Mesodermal cell (in vitro differentiated cells): ENCODE results near the gene DYSF.
"Not testable (repeated sequence)": the region's sequence is repeated elsewhere in the genome, so short reads cannot be mapped to it uniquely, and the experiment has no call there.

Source experiments
- H3K27ac ChIP-seq: 2 replicates; pipeline ENCODE4 v1.7.0; 2013; ENCODE audit warnings: mild to moderate bottlenecking, low read depth, low read length, moderate library complexity; ENCODE audit not compliant: severe bottlenecking
- H3K36me3 ChIP-seq: 2 replicates; pipeline ENCODE4 v1.7.1; 2013; ENCODE audit warnings: mild to moderate bottlenecking, low read length, moderate library complexity; ENCODE audit not compliant: control insufficient read depth, insufficient read depth
- H3K4me1 ChIP-seq: one replicate; pipeline ENCODE4 v1.7.1; 2013; ENCODE audit warnings: mild to moderate bottlenecking, low read length; ENCODE audit not compliant: insufficient read depth, control insufficient read depth, poor library complexity, severe bottlenecking
- H3K4me3 ChIP-seq: 2 replicates; pipeline ENCODE4 v1.7.0; 2013; ENCODE audit warnings: low read length, control low read depth, mild to moderate bottlenecking; ENCODE audit not compliant: insufficient read depth, poor library complexity, severe bottlenecking; ENCODE audit errors: extremely low read depth
- H3K9me3 ChIP-seq: 2 replicates; pipeline ENCODE4 v1.7.1; 2013; ENCODE audit warnings: mild to moderate bottlenecking, low read length, moderate library complexity; ENCODE audit not compliant: control insufficient read depth
- WGBS, 2 experiments: methylation state at CpG; one replicate each; pipeline ENCODE4 v1.1.5; 2013; ENCODE audit warnings: missing lambda C conversion rate in 2 of 2; ENCODE audit not compliant: insufficient coverage in 2 of 2; 5-methylcytosine and 5-hydroxymethylcytosine counted together

Gene DYSF

DNA sequence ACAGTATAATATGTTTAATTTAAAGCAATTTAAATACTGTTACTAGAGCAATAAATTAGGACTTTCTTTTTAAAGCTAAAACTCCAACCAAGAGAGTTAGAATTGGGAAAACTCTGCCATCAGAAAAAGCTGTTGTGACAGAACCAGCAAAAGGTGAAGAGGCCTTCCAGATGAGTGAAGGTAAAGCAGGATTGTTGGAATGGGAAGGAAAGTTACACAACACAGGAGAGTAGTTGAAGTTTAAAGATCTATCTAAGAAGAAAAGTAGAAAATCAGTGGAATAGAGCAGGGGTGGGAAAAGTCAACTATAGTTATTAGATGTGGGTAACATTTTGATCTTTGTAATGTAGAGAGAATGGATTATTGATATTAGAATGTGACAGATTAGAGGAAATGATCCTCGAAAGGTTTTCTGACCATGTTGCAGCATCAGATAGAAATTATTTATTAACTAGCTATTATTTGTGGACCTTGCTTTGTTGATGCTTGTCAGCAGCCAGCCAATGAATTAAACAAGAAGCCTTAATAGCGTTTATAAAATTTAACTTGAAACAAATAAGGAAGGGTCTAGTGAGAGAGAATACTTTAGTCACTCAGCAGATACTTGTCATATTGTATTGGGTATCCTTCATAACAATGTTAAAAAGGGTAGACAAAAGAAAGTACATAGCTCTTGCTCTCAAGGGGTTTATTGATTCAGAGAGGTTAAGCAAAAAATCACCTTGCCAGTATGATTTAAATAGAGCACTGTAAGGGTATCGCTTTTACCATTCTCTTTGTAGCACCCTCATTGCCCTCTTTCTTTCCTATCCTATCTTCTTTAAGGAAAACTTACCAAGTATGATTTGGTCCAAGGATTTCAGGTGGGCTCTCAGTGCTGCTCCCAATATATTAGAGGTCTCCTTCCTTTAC is 24.6 kb upstream of the DYSF start:
- Histone ChIP-seq H3K4me3 (no peak overlapping the region), H3K27ac (no peak overlapping the region), H3K36me3 (peaks cover 82% of the 10 kb centered on the region), H3K4me1 (no peaks in the 10 kb centered on the region), H3K9me3 (no peaks in the 10 kb centered on the region)
- 100% methylated on average over 1 of the region's 3 CpGs; no CpG with 5 or more reads in 1 of the 2 experiments for WGBS, 2 experiments

DNA sequence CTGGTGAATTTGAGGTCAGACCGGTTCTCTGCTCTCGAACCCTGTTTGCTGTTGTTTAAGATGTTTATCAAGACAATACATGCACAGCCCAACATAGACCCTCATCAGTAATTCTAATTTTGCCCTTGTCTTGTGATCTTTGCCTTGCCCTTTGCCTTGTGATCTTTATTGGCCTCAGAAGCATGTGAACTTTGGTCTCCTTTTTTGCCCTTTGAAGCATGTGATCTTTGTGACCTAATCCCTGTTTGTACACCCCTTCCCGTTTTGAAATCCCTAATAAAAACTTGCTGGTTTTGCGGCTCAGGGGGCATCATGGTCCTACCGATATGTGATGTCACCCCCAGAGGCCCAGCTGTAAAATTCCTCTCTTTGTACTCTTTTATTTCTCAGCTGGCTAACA is 8.2 kb upstream of the DYSF start:
- H3K9me3 ChIP-seq, H3K27ac ChIP-seq, H3K4me1 ChIP-seq, H3K4me3 ChIP-seq: not testable (repeated sequence)
- WGBS, 2 experiments = 88 to 89% methylated on average over 3 to 4 of the region's 5 CpGs
- H3K36me3 ChIP-seq = peaks cover 17% of the 10 kb centered on the region

DNA sequence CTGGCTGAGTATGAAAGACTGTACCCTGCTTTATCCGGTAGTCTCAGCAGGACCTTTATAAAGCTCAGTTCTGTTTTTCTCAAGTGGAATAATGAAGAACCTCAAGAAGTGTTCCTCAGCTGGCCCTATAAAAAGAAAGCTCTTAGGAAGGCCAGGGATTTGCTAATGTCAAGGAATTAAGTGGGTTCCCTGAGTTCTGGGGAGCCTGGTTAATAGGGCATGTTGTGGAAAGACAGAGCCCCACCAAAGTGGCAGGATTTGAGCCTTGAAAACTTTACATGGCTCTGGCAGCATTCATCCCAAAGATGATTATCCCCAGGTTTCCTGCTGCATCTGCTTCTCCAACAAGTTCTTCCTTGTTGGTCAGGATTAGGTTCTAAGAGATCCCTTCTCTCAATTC is 6.9 kb upstream of the DYSF start:
- no peak overlapping the region for H3K27ac ChIP-seq
- 80 to 100% methylated on average over 1 of the region's 1 CpG for WGBS, 2 experiments
- H3K4me1 ChIP-seq = no peaks in the 10 kb centered on the region
- H3K4me3 ChIP-seq = no peak overlapping the region
- no peaks in the 10 kb centered on the region for H3K9me3 ChIP-seq
- peaks cover 13% of the 10 kb centered on the region for H3K36me3 ChIP-seq

DNA sequence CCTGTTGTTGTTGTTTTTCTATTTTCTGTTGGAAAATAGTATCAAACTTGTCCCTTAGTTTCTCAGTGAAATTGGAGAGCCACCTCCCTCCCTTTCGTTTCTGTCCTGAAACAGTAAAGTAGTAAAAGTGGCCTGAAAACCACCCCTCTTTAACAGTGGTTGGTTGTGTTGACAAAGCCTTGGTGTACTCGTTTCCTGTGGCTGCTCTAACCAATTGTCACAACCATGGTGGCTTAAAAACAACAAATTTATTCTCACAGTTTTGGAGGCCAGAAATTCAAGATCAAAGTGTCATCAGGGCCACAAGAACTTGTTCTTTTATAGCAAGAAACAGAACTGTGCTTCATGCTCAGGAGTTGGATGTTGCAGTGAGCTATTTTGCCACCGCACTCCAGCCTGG is 4.0 kb upstream of the DYSF start:
- Histone ChIP-seq H3K4me1 (peaks cover 13% of the 10 kb centered on the region), H3K27ac (no peak overlapping the region), H3K36me3 (no peaks in the 10 kb centered on the region), H3K9me3 (no peaks in the 10 kb centered on the region), H3K4me3 (no peak overlapping the region)
- 56% methylated on average over 1 of the region's 3 CpGs; no CpG with 5 or more reads in 1 of the 2 experiments for WGBS, 2 experiments

DNA sequence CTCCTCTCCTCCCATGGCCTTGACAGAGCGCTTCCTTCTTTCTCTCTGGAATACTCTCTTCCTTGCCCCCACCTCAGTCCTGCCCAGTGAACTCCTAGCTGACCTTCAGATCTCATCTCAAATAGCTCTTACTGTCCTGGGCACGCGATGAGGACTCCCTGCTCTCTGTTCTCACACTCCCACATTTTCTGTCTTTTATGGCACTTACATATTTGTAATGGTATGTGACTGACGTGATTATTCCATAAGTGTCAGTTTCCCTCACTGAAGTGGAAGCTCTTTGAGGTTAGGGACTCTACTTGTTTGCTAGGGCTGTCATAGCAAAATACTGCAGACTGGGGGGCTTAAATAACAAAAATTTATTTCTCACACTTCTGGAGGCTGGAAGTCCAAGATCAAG is 1.7 kb upstream of the DYSF start:
- WGBS, 2 experiments = 73 to 89% methylated on average over 1 of the region's 4 CpGs
- Histone ChIP-seq H3K4me3 (no peak overlapping the region), H3K4me1 (peaks cover 36% of the 10 kb centered on the region), H3K36me3 (no peaks in the 10 kb centered on the region), H3K27ac (no peak overlapping the region), H3K9me3 (no peaks in the 10 kb centered on the region)

DNA sequence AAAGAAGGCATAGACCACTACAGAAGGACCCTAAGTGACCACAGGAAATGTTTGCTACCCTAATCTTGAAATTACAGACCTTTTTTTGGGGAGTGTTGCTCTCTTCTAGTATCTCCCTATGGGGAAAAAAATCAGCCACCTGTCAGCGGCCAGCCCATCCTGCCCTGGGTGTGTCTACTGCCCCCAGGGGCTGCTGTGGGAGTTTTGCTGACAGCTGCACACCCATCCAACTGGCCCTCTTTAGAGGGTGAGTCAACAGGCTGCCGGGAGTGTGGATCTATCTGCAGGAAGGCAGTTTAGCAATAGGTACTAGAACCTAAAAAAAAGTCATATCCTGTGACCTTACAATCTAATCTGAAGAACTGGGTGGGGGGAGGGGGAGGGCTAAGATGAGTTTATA is 796 bp upstream of the DYSF start:
- H3K9me3 ChIP-seq = no peaks in the 10 kb centered on the region
- no peaks in the 10 kb centered on the region for H3K36me3 ChIP-seq
- no peak overlapping the region for H3K4me3 ChIP-seq
- H3K27ac ChIP-seq = no peak overlapping the region
- H3K4me1 ChIP-seq = peaks cover 44% of the 10 kb centered on the region
- WGBS, 2 experiments = no CpG with 5 or more reads among the region's 2 CpGs

DNA sequence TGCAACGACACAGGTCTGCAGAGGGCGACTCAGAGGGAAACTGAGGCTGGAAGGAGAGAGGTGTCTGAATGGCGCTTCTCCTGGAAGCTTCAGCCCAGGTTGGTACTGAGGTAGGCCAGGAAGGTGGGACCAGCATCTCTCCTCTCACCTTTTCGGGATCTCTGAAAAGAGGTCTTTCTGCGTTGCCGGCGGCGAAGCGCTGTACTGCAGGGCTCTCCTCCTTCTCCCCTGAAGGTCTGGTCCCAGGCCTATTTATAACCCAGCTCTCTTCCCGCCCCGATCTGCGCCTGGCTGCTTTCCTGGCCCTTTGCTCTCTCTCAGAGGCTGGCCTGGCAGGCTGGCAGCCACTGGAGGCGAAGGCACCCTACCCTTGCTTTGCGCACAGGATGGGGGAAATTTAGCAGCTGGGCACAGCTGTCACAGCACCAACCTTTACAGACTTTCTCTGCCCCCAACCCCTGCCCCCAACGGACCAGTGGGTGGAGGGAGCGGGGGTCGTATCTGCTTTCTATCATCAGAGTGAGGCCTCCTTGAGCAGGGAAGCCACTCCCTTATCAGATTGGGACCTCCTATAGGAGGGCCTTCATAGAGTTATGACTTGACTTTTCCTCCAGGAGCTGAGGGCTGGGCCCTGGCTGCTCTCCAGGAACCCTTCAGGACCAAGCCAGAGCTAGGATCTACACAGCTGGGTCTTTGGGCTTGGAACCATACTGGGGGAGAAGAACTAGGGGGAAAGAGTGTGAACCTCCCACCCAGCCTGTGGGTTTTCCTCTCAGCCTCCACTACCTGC is 1.1 kb downstream of the DYSF start:
- H3K36me3 ChIP-seq = no peaks in the 10 kb centered on the region
- no peaks in the 10 kb centered on the region for H3K9me3 ChIP-seq
- WGBS, 2 experiments = 45 to 68% methylated on average over 8 to 9 of the region's 17 CpGs
- no peak overlapping the region for H3K27ac ChIP-seq
- peak overlapping the region; percentile 40 for H3K4me3 ChIP-seq
- H3K4me1 ChIP-seq = peaks cover 50% of the 10 kb centered on the region

DNA sequence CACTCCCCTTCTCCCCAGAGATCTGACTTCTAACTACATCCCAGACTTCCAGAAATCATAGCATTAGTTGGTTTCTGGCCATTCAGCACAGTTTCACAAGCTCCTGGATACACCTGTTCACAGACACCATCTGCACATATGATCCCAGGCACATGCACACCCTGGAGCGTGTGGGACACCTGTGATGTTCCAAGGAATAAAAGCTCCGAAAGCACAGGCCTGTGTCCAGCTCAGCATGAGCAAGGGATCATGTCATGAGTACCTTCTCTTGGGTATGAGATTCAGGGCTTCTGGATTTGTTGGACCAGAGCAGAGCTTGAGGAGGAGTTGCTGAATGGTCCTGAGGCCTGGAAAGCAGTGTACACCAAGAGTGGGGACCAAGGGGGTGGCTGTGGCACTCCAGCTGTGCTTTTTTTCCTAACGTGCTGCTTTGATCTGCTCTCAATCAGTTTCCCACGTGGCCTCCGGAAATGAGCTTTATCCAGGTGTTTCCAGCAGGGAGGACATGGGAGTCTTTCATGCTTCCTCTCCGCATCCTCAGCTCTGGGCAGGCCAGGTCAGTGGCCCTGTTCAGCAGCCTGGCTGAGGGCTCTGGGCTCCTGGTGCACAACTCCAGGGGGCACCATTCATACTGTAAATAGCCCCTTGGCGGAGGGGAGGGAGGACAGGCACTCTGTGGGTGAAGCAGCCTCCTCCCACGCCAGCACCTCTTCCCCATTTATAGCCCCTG is 1.8 kb downstream of the DYSF start:
- H3K4me1 ChIP-seq = peaks cover 52% of the 10 kb centered on the region
- no peaks in the 10 kb centered on the region for H3K36me3 ChIP-seq
- WGBS, 2 experiments = 62 to 63% methylated on average over 5 to 7 of the region's 8 CpGs
- no peaks in the 10 kb centered on the region for H3K9me3 ChIP-seq
- H3K27ac ChIP-seq = peak overlapping the region; percentile 71
- no peak overlapping the region for H3K4me3 ChIP-seq

DNA sequence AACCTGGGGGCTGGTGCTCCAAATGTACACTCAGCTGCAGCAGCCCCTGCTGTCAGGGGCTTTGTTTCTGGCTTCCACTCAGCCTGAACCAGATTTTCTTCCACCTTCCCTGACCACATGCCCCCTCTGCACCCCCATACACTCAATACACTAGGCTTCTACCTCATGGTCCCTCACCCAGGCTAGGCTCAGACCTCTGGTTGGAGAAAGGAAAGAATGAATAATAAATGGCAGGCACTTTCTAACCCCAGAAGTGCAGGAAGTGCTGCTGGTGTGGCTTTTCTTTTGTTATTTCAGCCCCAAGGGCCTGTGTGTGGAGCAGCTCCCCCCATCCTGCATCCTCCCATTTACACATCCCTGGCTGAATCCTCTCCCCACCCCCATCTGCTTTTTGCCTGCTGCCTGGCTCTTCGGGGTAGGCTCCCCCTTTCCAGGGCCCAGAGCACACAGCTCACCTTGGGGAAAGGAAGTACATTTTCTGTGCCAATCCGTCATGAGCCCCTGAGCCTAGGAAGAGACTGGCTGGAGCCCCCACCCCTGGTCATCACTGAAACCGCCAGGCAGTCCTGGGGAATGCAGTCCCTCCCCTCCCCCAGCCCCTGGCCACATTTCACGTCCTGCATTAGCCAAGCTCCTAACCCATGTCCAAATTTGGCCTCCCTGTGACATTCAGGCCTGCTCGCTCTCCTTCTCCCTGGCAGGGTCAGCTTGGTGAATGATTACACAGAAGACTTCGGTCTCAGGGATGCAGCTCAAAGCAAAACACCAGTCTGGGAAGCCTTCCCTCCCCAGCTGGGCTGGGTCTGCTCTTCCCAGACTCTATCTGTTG is 2.6 kb downstream of the DYSF start:
- no peak overlapping the region for H3K4me3 ChIP-seq
- H3K27ac ChIP-seq = peak overlapping the region; percentile 71
- WGBS, 2 experiments = 19 to 24% methylated on average over 4 to 6 of the region's 6 CpGs
- H3K4me1 ChIP-seq = peaks cover 56% of the 10 kb centered on the region
- H3K36me3 ChIP-seq = no peaks in the 10 kb centered on the region
- H3K9me3 ChIP-seq = no peaks in the 10 kb centered on the region

DNA sequence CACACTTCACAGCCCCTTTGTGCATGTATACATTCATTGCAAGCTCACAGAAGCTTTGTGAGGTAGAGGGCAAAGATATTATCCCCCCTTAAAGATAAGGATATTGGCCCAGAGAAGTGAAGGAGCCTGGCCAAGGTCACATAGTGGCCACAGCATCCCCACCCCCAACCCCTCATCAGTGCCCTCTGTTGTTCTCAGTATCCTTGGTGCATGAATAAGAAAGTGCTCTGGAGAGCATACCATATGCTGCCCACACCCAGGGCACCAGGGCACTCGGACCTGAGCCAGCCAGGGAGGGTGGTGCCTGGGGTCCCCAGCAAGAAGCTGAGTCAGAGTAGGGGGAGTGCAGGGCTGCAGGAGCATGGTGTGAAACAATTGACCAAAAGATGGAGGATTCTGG is 3.3 kb downstream of the DYSF start:
- no peaks in the 10 kb centered on the region for H3K9me3 ChIP-seq
- H3K4me3 ChIP-seq = no peak overlapping the region
- no peaks in the 10 kb centered on the region for H3K36me3 ChIP-seq
- H3K27ac ChIP-seq = peak overlapping the region; percentile 71
- peaks cover 56% of the 10 kb centered on the region for H3K4me1 ChIP-seq
- 71 to 83% methylated on average over 1 of the region's 1 CpG for WGBS, 2 experiments
